ENCODE data around the gene ITGB8.

GRCh38 chr7:20282959-20283358, 47.7 kb upstream of the ITGB8 start:
- no peak for TF ChIP-seq POLR2AphosphoS5 (IDR thresholded peaks at IDR 0.05; ENCODE audit: borderline replicate concordance, low read depth, low read length)
- TF ChIP-seq EZH2 (IDR thresholded peaks at IDR 0.05) = no peak

Measured in SK-N-MC (cell line).